Astrocyte of the hippocampus (primary cell): ENCODE results near the gene JSRP1.

ENCODE experiments used
- DNase-seq: peaks from one replicate; pipeline ENCODE4 v3.0.0; 2011; ENCODE audit warnings: low read depth, low spot score

JSRP1 gene

GRCh38 chr19:2216361-2217225 lies 39.6 kb downstream of the JSRP1 start:
- no peak for DNase-seq

DNA sequence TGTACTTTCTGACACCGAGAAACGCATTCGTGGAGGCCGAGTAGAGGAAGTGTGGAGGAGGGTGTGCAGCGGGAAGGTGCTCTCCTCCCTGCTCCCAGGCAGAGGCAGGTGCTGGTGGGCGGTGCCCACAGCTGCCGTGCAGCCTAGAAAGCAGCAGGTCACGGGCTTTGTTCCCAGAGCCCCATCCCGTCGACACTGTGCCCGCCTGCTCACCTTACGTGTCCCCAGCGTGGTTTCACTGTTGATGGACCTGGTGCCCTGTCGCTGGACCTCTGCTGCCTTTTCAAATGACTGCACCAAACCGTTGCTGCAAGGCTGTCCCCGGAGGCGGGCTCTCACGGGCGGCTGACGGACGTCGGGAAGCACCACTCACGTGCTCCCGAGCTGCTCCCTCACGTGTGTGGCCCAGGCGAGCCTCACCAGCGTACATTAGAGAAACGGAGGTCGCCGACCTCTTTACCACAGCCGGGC lies 40.9 kb downstream of the JSRP1 start:
- no peak for DNase-seq

- DNase-seq = no peak
Observed at GRCh38 chr19:2214251-2214650, 42.0 kb downstream of the JSRP1 start.

DNA sequence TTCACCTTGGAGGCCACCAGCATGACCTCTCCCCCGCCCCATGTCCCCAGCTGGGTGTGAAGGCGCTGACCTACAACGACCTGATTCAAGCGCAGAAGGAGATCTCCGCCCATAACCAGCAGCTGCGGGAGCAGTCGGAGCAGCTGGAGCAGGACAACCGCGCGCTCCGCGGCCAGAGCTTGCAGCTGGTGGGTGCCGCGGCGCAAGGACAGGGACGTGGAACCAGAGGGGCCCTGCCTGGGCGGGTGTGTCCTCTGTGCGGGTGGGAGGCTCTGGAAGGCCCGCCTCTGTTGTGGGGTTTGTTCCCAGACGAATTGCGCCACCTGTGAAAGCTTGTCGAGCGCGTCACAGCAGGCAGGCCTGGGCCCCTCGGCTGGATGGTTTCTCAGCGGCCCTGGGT lies 42.4 kb downstream of the JSRP1 start:
- no peak for DNase-seq

DNA sequence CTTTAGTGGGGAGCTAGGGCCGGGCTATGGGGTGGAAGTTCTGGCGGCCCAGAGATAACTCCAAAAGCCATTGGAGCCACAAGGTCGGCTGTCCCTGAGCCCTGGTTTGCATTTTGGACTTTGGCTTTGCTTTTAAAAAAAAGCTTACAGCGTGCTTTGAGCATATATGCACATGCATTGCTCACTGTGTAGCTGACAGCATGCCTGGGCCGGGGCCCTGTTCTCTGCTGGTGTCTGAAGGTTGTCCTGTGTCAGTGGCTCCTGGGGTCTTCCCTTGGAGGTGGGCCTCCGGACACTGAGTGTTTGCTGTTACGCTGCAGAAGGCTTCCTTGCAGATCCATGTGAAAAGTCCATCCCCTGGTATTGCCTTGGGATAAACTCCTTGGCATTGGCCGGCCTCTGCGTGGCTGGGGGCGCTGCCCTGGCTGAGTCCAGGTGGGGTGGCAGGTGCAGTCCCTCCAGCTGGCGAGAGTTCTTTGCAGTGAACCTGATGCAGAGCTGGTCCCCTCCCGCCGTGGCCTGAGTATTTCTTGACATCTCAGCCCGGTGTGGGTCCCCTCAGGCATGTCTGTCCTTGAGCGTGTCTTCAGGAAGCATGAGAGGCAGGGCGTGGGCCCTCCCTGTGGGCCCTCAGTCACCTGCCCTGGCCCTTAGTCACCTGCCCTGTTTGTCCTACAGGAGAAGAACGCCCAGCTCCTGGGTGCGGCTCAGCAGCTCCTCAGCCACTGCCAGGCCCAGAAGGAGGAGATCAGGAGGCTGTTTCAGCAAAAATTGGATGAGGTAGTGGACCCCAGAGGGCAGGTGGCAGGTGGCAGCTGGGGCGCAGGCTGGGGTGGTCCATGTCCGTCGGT lies 43.1 kb downstream of the JSRP1 start:
- DNase-seq = no peak

GRCh38 chr19:2210987-2211740 lies 45.1 kb downstream of the JSRP1 start:
- no peak for DNase-seq

DNA sequence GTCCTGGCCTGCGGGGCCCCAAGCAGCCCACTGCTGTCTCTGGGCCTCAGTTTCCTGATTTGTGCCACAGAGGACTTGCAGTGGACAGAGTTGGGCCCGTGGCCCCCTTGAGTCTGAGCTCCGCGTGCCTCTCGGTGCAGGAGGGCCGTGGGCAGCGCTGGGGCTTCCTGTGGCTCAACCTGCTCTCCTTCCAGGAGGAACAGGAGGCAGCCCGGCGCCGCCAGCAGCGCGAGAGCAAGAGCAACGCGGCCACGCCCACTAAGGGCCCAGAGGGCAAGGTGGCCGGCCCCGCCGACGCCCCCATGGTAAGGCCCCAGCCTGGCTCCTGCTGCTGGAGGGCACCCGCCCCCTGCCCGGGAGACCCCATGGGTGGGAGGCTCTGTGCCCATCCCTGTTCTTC lies 46.0 kb downstream of the JSRP1 start:
- no peak for DNase-seq

DNA sequence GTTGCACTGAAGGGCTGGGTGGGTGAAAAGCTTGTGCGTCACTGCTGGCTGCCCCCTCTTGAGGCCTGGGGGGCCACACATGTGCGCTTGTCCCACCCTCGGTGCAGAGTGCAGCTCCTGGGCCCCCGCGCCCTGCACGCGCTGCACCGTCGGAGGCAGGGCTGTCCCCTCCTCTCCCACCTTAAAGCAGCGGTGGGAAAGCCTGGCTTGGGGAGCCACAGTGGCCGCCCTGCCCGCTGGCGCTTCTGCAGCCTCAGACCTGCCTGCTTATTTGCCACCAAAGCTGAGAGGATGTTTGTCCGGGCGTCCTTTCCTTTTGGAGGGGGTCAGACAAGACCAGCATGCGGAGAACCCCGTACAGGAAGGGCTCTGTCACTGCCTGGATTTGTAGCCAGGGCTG lies 46.8 kb downstream of the JSRP1 start:
- DNase-seq = no peak

GRCh38 chr19:2208975-2209374 lies 47.2 kb downstream of the JSRP1 start:
- DNase-seq = no peak

DNA sequence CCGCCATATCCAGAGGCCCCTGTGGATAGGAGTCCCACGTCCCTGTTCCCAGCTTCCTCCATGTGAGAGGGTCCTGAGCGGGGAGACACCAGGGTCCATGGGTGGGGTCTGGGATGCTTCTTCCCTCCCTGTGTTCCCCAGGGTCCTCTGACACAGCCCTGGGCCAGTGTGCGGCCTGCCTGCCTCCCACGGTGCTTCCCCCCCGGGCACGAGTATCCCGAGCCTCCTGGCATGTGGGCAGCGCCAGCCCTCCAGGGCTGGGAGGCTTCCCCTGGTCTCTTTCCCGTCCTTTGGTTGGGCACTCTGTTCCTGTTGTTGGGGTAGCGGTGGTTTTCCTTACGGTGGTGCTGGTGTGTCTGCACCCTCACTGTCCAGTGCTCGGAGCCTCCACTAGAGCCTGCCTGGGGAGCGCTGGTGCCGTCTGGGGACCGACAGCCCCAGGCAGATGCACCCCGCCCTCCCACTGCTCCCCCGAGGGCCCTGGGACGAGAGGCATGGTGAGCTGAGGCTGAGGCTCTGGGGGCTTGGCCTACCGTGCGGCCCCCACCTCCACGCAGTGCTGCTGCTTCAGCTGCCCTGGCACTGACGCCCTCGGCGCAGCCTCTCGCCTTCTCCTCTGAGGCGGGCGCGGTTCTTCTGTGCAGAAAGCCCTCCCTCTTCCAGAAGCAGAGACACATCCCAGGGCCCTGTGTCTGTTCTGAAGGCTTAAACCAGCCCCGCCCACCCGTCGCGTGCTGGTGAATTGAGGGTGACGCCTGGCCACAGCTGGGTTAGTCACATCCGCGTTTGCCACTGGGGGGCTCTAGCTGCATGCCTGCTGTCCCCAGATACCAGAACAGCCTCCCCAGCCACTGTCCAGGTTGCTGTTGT lies 48.0 kb downstream of the JSRP1 start:
- peak; percentile 65 for DNase-seq

DNA sequence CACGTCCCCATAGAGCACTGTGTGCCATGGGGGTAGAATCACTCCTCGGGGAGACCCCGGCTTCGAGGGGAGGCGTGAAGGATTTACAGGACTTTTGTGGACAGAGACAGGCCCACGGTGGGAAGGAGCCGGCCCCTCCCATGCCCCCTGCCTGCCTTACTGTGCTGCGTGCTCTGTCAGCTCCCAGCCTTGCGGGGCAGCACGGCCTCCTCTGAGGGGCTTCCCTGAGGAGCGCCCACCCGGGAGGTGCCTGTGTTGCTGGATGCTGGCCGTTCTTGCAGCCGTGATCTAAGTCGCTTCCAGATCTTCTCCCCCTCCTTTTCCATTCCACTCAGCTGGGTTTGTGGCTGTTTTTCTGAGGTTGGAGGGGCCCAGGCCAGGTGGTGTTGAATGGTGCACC lies 49.2 kb downstream of the JSRP1 start:
- no peak for DNase-seq

- DNase-seq = no peak
Observed at GRCh38 chr19:2202366-2202765, 53.9 kb downstream of the JSRP1 start.
